H1 (cell line): ENCODE data around the gene TBRG4. TPM values are rescaled to one million over a fixed set of nuclear protein-coding genes. Genes with fewer than 3 reads are reported as not detected.

Experiments used
- E2F6 ChIP-seq: IDR thresholded peaks from 2 replicates; pipeline ENCODE4 v1.6.1; 2012; ENCODE audit warnings: inconsistent platforms
- polyA plus RNA-seq, 7 experiments: library from polyadenylated mRNA; depleted of rRNA in 3 of 7; stranded (reverse) in 5 of 7; unstranded in 2 of 7; fragments of >200 nt in 5 of 7; fragments of 200-250 nt in 2 of 7; gene quantifications; 1 replicate in 5 of 7; 2 replicates in 1 of 7; 4 replicates in 1 of 7; pipeline versions ENCODE4 v1.2.1 to v1.2.3, GENCODE V29; 2011 to 2013; ENCODE audit warnings: missing spikeins in 2 of 7, mixed read lengths in 2 of 7
- total RNA-seq: library from RNA; stranded (reverse); fragmentation: NEBNext Ultra II Directional; extraction: Animal tissue kit (Norgen Biotek cat#: 25700); gene quantifications from 2 replicates; pipeline ENCODE4 v1.2.1, GENCODE V29; 2021

Gene TBRG4
- total and polyA plus RNA-seq, 2 of the 8 experiments (the other 6 are each of a cell fraction or from before 2014, with no cell fraction given), result 110 to 137 TPM

- TF ChIP-seq E2F6, result no peak
These were observed 53.6 kb downstream of the TBRG4 start (continued) for GRCh38 chr7:45057878-45058277.
